Gastrocnemius medialis (tissue), 4 donors: ENCODE results near the gene HSDL2.

Source experiments
- POLR2A ChIP-seq, 2 donors: fragments of 450-650 bp; IDR thresholded peaks; one replicate each; pipeline ENCODE4 v1.6.1; 2017; ENCODE audit warnings: antibody characterized with exemption in 2 of 2, mild to moderate bottlenecking in 2 of 2, moderate library complexity in 2 of 2
- TF ChIP-seq, protein P1 (sequence below), 5 experiments: fragments of 450-650 bp in 3 of 5; fragments of 200-600 bp in 2 of 5; sonication (generic) in 2 of 5; IDR thresholded peaks in 4 of 5; conservative IDR thresholded peaks in 1 of 5; 1 replicate in 4 of 5; 2 replicates in 1 of 5; pipeline ENCODE4 v1.5.1; 2016 to 2019; ENCODE audit warnings: antibody characterized with exemption in 5 of 5, mild to moderate bottlenecking in 3 of 5, moderate library complexity in 3 of 5

DNA sequence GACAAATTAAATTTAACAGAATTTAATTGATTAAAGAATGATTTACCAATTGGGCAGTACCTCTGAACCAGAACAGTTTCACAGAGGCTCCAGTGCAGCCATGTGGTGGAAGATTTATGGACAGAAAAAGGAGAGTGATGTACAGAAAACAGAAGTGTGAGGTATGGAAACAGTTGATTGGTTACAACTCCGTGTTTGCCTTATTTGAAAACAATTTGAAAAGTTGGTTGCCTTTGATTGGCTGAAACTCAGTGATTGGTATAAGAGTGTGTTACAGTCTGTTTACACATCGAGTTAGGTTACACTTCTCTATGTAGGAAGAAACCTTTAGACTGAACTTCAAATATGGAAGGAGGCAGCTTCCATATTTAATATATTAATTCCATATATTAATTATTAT lies 136.9 kb downstream of the HSDL2 start:
- TF ChIP-seq, protein P1, sequence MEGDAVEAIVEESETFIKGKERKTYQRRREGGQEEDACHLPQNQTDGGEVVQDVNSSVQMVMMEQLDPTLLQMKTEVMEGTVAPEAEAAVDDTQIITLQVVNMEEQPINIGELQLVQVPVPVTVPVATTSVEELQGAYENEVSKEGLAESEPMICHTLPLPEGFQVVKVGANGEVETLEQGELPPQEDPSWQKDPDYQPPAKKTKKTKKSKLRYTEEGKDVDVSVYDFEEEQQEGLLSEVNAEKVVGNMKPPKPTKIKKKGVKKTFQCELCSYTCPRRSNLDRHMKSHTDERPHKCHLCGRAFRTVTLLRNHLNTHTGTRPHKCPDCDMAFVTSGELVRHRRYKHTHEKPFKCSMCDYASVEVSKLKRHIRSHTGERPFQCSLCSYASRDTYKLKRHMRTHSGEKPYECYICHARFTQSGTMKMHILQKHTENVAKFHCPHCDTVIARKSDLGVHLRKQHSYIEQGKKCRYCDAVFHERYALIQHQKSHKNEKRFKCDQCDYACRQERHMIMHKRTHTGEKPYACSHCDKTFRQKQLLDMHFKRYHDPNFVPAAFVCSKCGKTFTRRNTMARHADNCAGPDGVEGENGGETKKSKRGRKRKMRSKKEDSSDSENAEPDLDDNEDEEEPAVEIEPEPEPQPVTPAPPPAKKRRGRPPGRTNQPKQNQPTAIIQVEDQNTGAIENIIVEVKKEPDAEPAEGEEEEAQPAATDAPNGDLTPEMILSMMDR (IDR thresholded peaks at IDR 0.05 in 4 of 5, conservative IDR thresholded peaks at IDR 0.05 in 1 of 5), result no peak
- no peak for TF ChIP-seq POLR2A (IDR thresholded peaks at IDR 0.05)
